Stimulated activated naive B cell treated with anti-CD40 and anti-IgM and Interleukin-4, amounts not matched to agents 10 μg/mL and 1 μg/mL and 100 μg/mL, for 72 hours (primary cell): ENCODE results near the gene UBAP2.

Source experiments
- ATAC-seq, 2 donors: fragments of 150-1000 bp; cut with Tn5 transposase; replicated peaks; 2 replicates each; pipeline ENCODE4 v1.10.0; 2021; ENCODE audit warnings: moderate library complexity in 1 of 2
- DNase-seq: peaks from one replicate; pipeline ENCODE4 v3.0.0; 2021
- H3K27ac Mint-ChIP-seq: one replicate; pipeline ENCODE4 v1.8.0; 2022; ENCODE audit warnings: mild to moderate bottlenecking, mixed read lengths
- H3K27me3 Mint-ChIP-seq, 2 donors: one replicate each; pipeline ENCODE4 v1.8.0; 2022; ENCODE audit warnings: mixed read lengths in 2 of 2
- H3K36me3 Mint-ChIP-seq, 2 donors: one replicate each; pipeline ENCODE4 v1.8.0; 2022; ENCODE audit warnings: mixed read lengths in 2 of 2, mild to moderate bottlenecking in 1 of 2
- H3K4me1 Mint-ChIP-seq, 2 donors: one replicate each; pipeline ENCODE4 v1.8.0; 2022; ENCODE audit warnings: mixed read lengths in 2 of 2, mild to moderate bottlenecking in 1 of 2
- H3K4me3 Mint-ChIP-seq, 2 donors: one replicate each; pipeline ENCODE4 v1.8.0; 2022; ENCODE audit warnings: mild to moderate bottlenecking in 2 of 2, mixed read lengths in 2 of 2, moderate library complexity in 1 of 2
- H3K9me3 Mint-ChIP-seq, 2 donors: one replicate each; pipeline ENCODE4 v1.8.0; 2022; ENCODE audit warnings: mixed read lengths in 2 of 2, mild to moderate bottlenecking in 1 of 2

The UBAP2 gene

DNA sequence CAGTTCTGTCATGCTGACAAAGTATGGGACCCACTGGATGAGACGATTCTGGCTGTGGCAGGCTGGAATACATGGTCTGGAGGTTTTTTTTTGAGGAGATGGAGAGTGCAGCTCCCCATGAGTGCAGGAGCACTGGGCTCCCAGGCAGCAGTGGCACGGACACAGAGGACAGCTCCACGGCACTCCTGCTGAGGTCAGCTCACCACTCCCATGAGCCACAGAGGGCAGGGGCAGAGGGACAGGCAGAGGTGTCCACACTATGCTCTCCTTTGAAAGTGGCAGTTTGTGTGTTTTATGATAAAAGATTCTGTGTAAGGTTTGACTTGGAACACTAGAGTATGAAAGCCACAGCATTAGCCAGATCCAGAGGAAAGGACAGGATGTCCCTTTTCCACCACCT, 117.4 kb downstream of the UBAP2 start:
- DNase-seq = no peak
- Mint-ChIP-seq H3K27ac (no peak overlapping the region), H3K27me3 (no peaks in the 10 kb centered on the region), H3K4me1 (no peaks in the 10 kb centered on the region), H3K36me3 (peaks cover 64 to 79% of the 10 kb centered on the region in 2 donors), H3K9me3 (no peaks in the 10 kb centered on the region), H3K4me3 (no peak overlapping the region)
- no peak for ATAC-seq

DNA sequence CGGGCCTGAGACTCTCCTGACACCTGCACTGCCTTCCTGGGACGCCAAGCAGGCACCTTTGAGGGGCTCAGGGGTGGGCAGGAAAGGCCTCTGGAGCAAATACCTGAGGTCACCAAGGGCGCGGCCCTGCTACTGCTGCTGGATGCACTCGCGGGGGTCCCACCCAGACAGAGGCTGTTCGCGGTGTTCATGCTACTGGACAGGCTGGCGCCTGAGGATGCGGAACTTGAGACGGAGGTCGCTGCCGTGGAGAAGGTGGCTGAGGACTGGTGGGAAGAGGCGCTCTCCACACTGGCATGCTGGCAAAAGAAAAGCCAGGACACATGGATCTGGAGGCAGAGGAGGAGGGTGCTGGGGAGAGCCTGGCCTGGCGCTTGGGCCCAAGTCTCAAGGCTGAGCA, 121.0 kb downstream of the UBAP2 start:
- peaks cover 54 to 84% of the 10 kb centered on the region in 2 donors for H3K36me3 Mint-ChIP-seq
- no peak overlapping the region for H3K4me3 Mint-ChIP-seq
- ATAC-seq = no peak
- DNase-seq = no peak
- no peaks in the 10 kb centered on the region for H3K27me3 Mint-ChIP-seq
- peaks cover 0 to 5% of the 10 kb centered on the region in 2 donors for H3K4me1 Mint-ChIP-seq
- no peaks in the 10 kb centered on the region for H3K9me3 Mint-ChIP-seq
- no peak overlapping the region for H3K27ac Mint-ChIP-seq

DNA sequence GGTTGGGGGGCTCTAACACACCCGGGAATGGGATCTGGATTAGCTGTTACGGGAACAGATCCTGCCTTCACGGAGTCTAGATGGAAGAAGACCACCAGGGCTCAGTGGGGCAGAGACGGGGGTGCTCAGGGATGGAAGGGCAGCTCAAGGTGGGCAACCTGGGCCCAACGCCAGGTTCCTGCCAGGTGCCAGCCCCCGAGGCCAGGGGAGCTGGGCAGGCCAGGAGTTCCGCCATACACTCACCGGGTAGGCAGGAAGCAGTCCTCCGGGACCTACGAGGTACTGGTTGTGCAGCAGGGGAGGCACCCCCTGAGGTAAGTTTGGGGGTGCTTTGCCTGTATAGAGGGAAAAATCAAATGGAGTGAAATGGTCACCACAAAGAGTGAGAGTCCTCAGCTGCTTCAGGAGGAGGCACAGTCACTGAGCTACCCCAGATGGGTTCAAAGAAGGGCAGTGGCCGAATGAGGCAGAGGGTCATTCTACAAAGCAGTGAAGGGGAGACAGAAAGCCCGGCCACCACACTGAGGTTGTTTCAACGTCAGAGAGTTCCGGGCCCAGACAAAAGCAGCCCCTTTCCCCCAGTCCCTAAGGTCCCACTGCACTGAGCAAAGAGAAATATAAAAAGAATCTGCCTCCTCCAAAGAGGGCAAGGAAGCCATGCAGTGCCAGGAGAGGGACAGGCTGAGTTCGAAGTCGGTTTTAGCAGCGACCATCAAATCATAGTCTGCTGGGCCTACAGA, 121.8 kb downstream of the UBAP2 start:
- DNase-seq (no peak), ATAC-seq (no peak)
- Mint-ChIP-seq H3K27ac (no peak overlapping the region), H3K27me3 (no peaks in the 10 kb centered on the region), H3K9me3 (no peaks in the 10 kb centered on the region), H3K36me3 (peaks cover 55 to 84% of the 10 kb centered on the region in 2 donors), H3K4me3 (no peak overlapping the region), H3K4me1 (peaks cover 0 to 5% of the 10 kb centered on the region in 2 donors)

DNA sequence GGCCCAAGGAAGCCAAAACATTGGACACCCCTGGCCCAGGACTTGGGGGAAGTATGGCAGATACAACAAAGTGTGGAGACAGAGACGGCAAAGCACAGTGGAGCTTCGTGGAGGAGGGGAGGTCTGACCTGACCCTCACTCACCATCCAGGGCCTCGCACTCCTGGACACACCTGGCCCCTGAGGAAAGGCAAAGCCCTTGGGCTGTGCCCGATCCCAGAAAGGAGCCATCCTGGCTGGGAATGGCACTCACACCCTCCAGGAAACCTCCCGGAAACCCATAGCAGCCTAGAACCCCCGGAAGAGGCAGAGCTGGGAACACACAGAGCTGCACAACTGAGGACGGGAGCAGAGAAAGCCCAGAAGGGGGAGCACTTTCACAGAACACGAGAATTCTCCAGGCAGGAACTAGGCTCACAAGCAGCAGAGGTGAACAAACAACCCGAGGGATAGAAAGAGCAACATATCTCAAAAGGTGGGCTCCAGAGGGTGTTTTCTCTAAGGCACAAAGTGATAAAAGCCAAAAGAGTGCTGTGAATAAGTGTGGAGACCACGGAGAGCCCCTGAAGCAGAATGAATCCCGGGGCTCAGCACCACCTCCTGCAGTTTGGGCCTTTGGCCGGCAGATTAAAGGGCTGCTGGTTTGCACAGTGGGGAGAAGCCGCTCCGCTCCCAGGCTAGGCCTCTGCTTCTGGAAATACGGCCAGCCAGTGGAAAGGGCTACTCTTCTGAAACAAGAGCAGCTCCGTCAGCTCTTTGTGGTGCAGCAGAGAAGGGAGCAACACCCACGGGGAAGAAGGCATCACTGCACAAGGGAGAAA, 123.5 kb downstream of the UBAP2 start:
- Mint-ChIP-seq H3K27me3 (no peaks in the 10 kb centered on the region), H3K4me1 (peaks cover 0 to 5% of the 10 kb centered on the region in 2 donors), H3K36me3 (peaks cover 62 to 76% of the 10 kb centered on the region in 2 donors), H3K9me3 (no peaks in the 10 kb centered on the region), H3K27ac (peak overlapping the region; percentile 62), H3K4me3 (no peak overlapping the region)
- ATAC-seq (peak in 1 of 2 donors; percentile 30), DNase-seq (no peak)

DNA sequence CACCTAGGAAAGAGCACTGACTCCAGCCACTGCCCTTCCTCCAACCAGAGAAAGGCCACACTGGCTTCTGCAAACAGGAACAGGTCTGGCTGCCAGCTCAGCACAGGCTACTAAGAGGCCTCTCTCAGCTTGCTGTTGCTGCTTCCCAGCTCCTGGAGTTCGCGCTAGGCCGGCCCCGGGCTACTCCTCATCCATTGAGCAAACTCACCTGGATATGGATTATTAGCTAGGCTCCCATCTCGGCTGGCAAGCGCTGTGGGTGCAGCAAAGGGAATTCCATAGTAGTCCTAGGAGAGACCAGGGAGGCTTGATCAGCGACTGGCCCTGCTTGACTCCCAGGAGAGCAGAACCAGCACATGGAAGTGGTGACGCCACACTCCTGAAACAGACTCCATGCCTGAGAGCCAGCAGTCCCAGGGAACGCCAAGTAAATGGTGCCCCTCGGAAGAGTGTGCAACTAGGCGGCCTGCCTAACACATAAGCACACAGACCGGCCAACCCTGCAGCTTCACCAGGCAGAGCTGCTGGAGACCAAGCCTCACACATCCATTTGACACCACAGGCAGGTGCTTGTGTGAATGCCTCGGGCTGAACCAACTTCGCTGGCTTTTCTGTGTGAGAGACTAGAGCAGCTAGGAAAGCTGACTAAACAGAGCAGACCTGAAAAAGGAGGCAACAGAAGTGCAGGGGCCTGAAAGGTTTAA, 124.5 kb downstream of the UBAP2 start:
- peaks cover 0 to 5% of the 10 kb centered on the region in 2 donors for H3K4me1 Mint-ChIP-seq
- no peak for ATAC-seq

DNA sequence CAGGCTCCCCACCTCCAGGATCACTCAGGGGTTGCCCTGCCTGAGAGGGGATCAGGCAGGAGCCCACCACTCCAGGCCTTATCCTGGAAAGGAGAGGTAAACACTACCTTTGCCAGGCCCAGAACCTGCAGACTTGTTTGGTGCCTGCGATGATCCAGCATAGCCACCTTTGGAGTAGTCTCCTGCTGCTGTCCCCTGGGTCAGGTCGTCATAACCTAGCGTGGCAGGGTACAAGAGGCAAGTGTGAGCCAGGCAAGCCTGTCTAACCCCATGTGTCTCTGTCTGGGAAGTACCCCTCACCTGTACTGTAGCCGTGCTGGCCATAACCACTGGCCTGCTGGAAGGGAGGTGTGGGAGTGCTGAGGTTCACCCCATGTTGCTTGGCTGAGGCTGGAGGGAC, 125.6 kb downstream of the UBAP2 start:
- Mint-ChIP-seq H3K9me3 (no peaks in the 10 kb centered on the region), H3K36me3 (peaks cover 58 to 78% of the 10 kb centered on the region in 2 donors), H3K4me3 (no peak overlapping the region), H3K27me3 (no peaks in the 10 kb centered on the region), H3K27ac (peak overlapping the region; percentile 51), H3K4me1 (peaks cover 0 to 5% of the 10 kb centered on the region in 2 donors)
- DNase-seq (no peak), ATAC-seq (peak in 1 of 2 donors; percentile 12)

More for the DNA sequence above, 124.5 kb downstream of the UBAP2 start:
- DNase-seq = no peak
- Mint-ChIP-seq H3K36me3 (peaks cover 64 to 77% of the 10 kb centered on the region in 2 donors), H3K27me3 (no peaks in the 10 kb centered on the region), H3K4me3 (no peak overlapping the region), H3K27ac (no peak overlapping the region), H3K9me3 (no peaks in the 10 kb centered on the region)

DNA sequence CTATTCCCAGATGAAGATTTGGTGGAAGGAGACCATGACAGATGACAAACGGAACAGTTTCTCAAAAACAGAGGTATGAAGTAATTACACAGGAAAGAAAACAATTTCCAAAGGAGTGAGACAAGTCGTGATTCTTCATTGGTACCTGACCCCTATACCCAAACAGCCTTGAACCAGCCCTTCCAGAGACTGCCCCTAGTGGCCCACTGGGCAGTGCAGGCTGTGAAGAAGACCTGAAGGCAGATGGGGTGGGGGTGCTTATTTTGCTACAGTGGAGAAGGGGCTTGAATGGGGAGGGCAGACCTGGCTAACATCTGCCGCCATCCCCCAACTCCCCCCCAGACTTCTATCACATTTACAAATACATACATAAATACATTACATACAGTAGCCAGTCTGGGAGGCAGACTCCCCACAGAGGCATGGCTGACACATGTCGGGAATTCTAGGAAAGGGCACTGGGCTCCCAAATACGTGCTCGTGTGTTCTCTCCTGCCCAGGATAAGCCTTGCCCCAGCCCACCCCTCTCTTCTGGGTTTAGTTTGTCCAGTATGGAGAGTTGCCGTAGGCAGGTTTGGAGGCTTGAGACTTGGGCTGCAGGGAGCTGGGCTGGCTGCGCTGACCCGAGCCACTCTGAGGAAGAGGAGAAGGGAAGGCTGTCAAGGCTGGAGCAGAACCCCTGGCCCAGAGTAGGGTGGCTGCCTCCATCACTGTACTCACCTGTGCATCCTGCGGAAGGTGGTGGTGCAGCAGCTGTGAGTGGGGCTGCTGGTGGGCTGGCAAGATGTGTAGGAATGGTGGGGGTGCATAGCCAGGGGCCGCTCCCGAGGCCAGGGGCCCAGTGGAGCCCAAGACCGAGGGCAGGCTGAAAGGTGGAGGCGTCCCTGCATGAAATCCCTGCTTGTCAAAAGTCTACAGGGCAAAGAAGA, 126.5 kb downstream of the UBAP2 start:
- Mint-ChIP-seq H3K27me3 (no peaks in the 10 kb centered on the region), H3K36me3 (peaks cover 59 to 78% of the 10 kb centered on the region in 2 donors), H3K27ac (peak overlapping the region; percentile 14), H3K4me1 (peaks cover 0 to 5% of the 10 kb centered on the region in 2 donors), H3K9me3 (no peaks in the 10 kb centered on the region), H3K4me3 (no peak overlapping the region)
- DNase-seq (no peak), ATAC-seq (peak; percentile 62 to 63)

DNA sequence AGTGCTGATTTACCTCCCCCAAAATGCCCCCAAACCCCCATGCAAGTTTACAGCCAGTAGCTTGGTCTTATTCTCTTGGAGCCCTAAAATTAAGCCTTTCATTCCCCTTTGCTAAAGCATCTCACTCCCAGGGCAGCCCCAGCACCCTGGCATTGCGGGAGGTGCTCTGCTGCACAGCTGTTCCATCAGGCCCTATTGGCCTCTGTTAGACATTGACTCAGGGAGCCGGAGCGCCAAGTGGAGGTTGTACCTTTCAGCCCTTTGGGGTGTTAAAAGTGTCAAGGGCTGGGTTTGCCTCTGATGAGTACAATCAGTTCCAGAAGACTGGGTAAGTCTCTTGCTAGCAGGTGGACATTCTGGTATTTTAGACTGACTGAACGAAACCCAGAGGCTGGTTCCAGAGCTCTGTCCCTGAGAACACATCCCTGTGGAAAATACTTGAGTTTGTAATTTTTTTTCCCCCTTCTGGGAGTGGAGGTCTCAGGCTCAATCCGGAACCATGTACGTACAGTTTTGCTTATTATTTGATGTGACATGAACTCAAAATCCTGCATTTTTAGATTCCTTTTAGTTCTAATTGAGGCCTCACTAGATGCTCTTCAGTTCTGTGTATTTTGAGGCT, 129.3 kb downstream of the UBAP2 start:
- H3K27me3 Mint-ChIP-seq = no peaks in the 10 kb centered on the region
- H3K4me3 Mint-ChIP-seq = no peak overlapping the region
- no peaks in the 10 kb centered on the region for H3K4me1 Mint-ChIP-seq
- peak overlapping the region; percentile 38 for H3K27ac Mint-ChIP-seq
- peaks cover 54 to 72% of the 10 kb centered on the region in 2 donors for H3K36me3 Mint-ChIP-seq
- DNase-seq = no peak
- no peak for ATAC-seq
- no peaks in the 10 kb centered on the region for H3K9me3 Mint-ChIP-seq

DNA sequence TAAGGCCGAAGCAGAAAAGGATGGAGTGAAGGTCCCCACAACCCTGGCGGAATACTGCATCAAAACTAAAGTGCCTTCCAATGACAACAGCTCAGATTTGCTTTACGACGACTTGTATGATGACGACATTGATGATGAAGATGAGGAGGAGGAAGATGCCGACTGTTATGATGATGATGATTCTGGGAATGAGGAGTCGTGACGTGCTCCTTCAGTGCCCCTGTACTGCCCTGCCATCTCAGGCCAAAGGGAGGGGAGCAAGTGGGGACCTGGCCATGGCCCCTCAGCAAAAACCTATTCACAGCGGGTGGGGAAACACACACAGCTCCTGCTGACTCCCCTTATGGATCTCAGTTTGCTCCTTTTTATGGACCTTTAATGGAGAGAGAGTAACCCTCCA, 131.7 kb downstream of the UBAP2 start:
- H3K36me3 Mint-ChIP-seq = peaks cover 46 to 59% of the 10 kb centered on the region in 2 donors
- H3K27ac Mint-ChIP-seq = peak overlapping the region; percentile 85
- no peaks in the 10 kb centered on the region for H3K4me1 Mint-ChIP-seq
- DNase-seq (no peak), ATAC-seq (no peak)
- no peak overlapping the region for H3K4me3 Mint-ChIP-seq
- no peaks in the 10 kb centered on the region for H3K9me3 Mint-ChIP-seq
- H3K27me3 Mint-ChIP-seq = no peaks in the 10 kb centered on the region

DNA sequence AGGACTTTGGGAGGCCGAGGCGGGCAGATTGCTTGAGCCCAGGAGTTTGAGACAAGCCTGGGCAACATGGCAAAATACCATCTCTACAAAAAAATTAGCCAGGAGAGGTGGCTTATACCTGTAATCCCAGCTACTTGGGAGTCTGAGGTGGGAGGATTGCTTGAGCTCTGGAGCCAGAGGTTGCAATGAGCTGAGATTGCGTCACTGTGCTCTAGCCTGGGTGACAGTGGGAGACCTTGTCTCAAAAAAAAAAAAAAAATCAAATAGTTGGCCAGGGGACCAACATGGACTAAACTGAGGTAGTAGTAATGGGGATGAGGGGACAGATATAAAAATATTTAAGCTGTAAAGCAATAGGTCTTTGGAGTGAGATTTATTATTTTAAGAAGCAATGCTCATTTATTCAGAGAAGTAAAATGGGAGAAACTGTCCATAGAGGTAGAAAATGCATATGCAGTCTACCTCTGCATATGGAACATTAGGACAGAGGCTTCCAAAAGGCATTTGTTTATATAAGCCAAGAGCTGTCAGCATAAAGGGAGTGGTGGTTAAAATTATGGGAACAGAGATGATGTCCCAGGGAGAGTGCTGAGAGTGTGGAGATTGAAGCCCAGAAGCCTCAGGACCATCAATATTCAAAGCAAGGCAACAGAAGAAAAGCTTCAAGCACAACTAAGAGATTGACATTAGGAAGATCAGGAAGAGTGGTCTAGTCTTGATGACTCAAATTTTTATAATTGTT, 133.6 kb downstream of the UBAP2 start:
- DNase-seq (no peak), ATAC-seq (no peak)
- Mint-ChIP-seq H3K27me3 (no peaks in the 10 kb centered on the region), H3K4me1 (no peaks in the 10 kb centered on the region), H3K4me3 (no peak overlapping the region), H3K27ac (peak overlapping the region; percentile 9), H3K9me3 (no peaks in the 10 kb centered on the region), H3K36me3 (peaks cover 28 to 47% of the 10 kb centered on the region in 2 donors)

DNA sequence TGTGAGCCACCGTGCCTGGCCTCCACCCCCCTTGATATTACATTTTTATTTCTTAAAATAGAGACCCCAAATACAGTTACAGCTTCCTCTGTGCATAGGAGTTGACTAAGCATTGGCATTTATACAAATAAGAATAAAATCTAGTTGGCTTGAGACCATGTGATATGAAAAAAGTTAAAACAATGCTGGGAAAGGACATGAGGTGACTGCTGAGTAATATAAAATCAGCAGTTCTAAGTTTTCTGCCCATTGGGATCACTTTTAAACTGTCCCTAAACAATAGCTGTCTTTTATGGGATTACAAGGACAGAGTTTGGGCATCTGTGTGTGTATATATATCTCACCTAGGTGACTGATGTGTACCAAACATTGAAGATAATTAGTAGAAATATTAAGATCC, 135.1 kb downstream of the UBAP2 start:
- DNase-seq (no peak), ATAC-seq (no peak)
- Mint-ChIP-seq H3K9me3 (no peaks in the 10 kb centered on the region), H3K4me3 (no peak overlapping the region), H3K27ac (no peak overlapping the region), H3K36me3 (peaks cover 24 to 37% of the 10 kb centered on the region in 2 donors), H3K4me1 (no peaks in the 10 kb centered on the region), H3K27me3 (no peaks in the 10 kb centered on the region)

DNA sequence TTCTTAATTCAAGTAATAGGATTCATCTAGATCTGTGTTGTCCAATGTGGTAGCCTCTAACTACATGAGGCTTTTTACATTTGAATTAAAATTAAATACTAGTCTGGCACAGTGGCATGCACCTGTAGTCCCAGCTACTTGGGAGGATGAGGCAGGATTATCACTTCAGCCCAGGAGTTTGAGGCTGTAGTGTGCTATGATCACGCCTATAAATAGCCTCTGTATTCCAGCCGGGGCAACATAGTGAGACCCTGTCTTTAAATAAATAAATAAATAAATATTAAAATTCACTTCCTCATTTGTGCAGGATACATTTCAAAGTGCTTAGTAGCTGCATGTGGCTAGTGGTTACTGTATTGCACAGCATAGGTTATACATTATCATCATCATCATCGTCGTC, 139.9 kb downstream of the UBAP2 start:
- peaks cover 7 to 11% of the 10 kb centered on the region in 2 donors for H3K4me1 Mint-ChIP-seq
- no peak for DNase-seq

DNA sequence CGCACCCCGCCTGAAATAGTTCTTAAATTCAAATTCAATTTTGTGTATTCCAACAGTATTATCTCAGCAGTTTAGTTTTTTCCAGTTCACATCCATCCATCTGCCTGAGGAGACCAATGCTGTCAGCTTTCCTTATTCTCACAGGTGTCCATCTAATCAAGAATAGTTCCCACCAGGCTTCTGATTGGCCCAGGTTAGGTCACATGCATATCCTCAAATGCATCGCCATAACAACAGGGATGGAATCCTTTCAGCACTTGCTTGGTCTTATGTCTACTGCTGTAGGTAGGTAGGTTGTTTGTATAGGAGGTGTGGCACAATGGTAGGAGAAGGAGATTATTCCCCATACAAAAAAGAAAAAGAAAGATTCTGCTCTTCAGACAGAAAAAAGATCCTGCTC, 140.6 kb downstream of the UBAP2 start:
- ATAC-seq (no peak), DNase-seq (no peak)
- Mint-ChIP-seq H3K27ac (no peak overlapping the region), H3K36me3 (peaks cover 29 to 32% of the 10 kb centered on the region in 2 donors), H3K4me3 (no peak overlapping the region), H3K9me3 (no peaks in the 10 kb centered on the region), H3K27me3 (no peaks in the 10 kb centered on the region), H3K4me1 (peaks cover 9 to 16% of the 10 kb centered on the region in 2 donors)

More for the DNA sequence above, 139.9 kb downstream of the UBAP2 start:
- Mint-ChIP-seq H3K27ac (no peak overlapping the region), H3K4me3 (no peak overlapping the region), H3K36me3 (peaks cover 29 to 30% of the 10 kb centered on the region in 2 donors), H3K9me3 (no peaks in the 10 kb centered on the region), H3K27me3 (no peaks in the 10 kb centered on the region)
- ATAC-seq = no peak
